Neuronal stem cell (in vitro differentiated cells): Measurements from ENCODE around the gene PPP4R3A.

Experiments
- DNase-seq: peaks from one replicate; pipeline ENCODE4 v3.0.0-alpha.2; 2013; ENCODE audit warnings: low spot score
- H2AFZ ChIP-seq: one replicate; pipeline ENCODE4 v1.6.1; 2013; ENCODE audit warnings: mild to moderate bottlenecking, low read length, inconsistent platforms
- H2AK5ac ChIP-seq: 2 replicates; pipeline ENCODE4 v1.6.1; 2013; ENCODE audit warnings: low read depth, mild to moderate bottlenecking, inconsistent platforms, low read length, moderate library complexity, mixed read lengths
- H2BK120ac ChIP-seq: 2 replicates; pipeline ENCODE4 v1.6.1; 2013; ENCODE audit warnings: low read depth, mild to moderate bottlenecking, inconsistent platforms, low read length, moderate library complexity, mixed read lengths
- H2BK12ac ChIP-seq: one replicate; pipeline ENCODE4 v1.6.1; 2013; ENCODE audit warnings: low read length, inconsistent platforms
- H2BK15ac ChIP-seq: 2 replicates; pipeline ENCODE4 v1.6.1; 2013; ENCODE audit warnings: mild to moderate bottlenecking, low read length, inconsistent platforms, mixed read lengths
- H2BK5ac ChIP-seq: one replicate; pipeline ENCODE4 v1.6.1; 2013; ENCODE audit warnings: inconsistent platforms, mild to moderate bottlenecking, low read length, moderate library complexity
- H3K14ac ChIP-seq: one replicate; pipeline ENCODE4 v1.6.1; 2013; ENCODE audit warnings: low read length, inconsistent platforms
- H3K18ac ChIP-seq: 2 replicates; pipeline ENCODE4 v1.6.1; 2013; ENCODE audit warnings: low read length, inconsistent platforms
- H3K23ac ChIP-seq: 2 replicates; pipeline ENCODE4 v1.6.1; 2013; ENCODE audit warnings: low read depth, mild to moderate bottlenecking, mixed read lengths, low read length, inconsistent platforms; ENCODE audit not compliant: poor library complexity
- H3K27ac ChIP-seq: replicated peaks from 3 replicates; pipeline ENCODE4 v1.5.1; 2013; ENCODE audit warnings: low read length, inconsistent platforms
- H3K27me3 ChIP-seq, 3 experiments: 2 replicates each; pipeline ENCODE4 v1.6.1; 2013; ENCODE audit warnings: low read length in 3 of 3, mild to moderate bottlenecking in 2 of 3, inconsistent platforms in 1 of 3, low read depth in 1 of 3, mixed read lengths in 1 of 3, moderate library complexity in 1 of 3; ENCODE audit not compliant: control insufficient read depth in 3 of 3, insufficient read depth in 3 of 3
- H3K36me3 ChIP-seq, 2 donors: replicated peaks in 1 of 2; 2 replicates each; pipeline ENCODE4 v1.6.1; 2013; ENCODE audit warnings: low read length in 2 of 2; ENCODE audit not compliant: control insufficient read depth in 2 of 2, insufficient read depth in 2 of 2
- H3K4ac ChIP-seq: 2 replicates; pipeline ENCODE4 v1.6.1; 2013; ENCODE audit warnings: inconsistent platforms, mild to moderate bottlenecking, low read length, moderate library complexity
- H3K4me1 ChIP-seq, 2 donors: 1 replicate in 1 of 2; 2 replicates in 1 of 2; pipeline ENCODE4 v1.6.1; 2013; ENCODE audit warnings: low read length in 2 of 2, low read depth in 1 of 2; ENCODE audit not compliant: control insufficient read depth in 2 of 2, insufficient read depth in 1 of 2
- H3K4me2 ChIP-seq: one replicate; pipeline ENCODE4 v1.6.1; 2013; ENCODE audit warnings: mild to moderate bottlenecking, low read length, inconsistent platforms; ENCODE audit not compliant: insufficient read depth, poor library complexity, severe bottlenecking
- H3K4me3 ChIP-seq, 2 donors: 2 replicates each; pipeline ENCODE4 v1.5.1; 2013; ENCODE audit warnings: low read length in 2 of 2, mild to moderate bottlenecking in 2 of 2, inconsistent platforms in 1 of 2, moderate library complexity in 1 of 2
- H3K79me1 ChIP-seq: one replicate; pipeline ENCODE4 v1.6.1; 2013; ENCODE audit warnings: low read depth, mild to moderate bottlenecking, inconsistent platforms, low read length, moderate library complexity
- H3K9ac ChIP-seq: one replicate; pipeline ENCODE4 v1.6.1; 2013; ENCODE audit warnings: mild to moderate bottlenecking, low read depth, low read length, inconsistent platforms; ENCODE audit not compliant: poor library complexity
- H3K9me3 ChIP-seq, 2 donors: replicated peaks in 1 of 2; 2 replicates each; pipeline versions ENCODE3 to v1.6.1; 2013; ENCODE audit warnings: low read length in 2 of 2, mild to moderate bottlenecking in 2 of 2, inconsistent platforms in 1 of 2, low read depth in 1 of 2, mixed read lengths in 1 of 2, moderate library complexity in 1 of 2; ENCODE audit not compliant: control insufficient read depth in 2 of 2, insufficient read depth in 1 of 2
- H4K8ac ChIP-seq: one replicate; pipeline ENCODE4 v1.6.1; 2013; ENCODE audit warnings: low read depth, mild to moderate bottlenecking, inconsistent platforms, low read length, moderate library complexity
- H4K91ac ChIP-seq: one replicate; pipeline ENCODE4 v1.6.1; 2013; ENCODE audit warnings: low read length, low read depth, mild to moderate bottlenecking, inconsistent platforms; ENCODE audit not compliant: poor library complexity
- WGBS, 2 donors: extraction: QIAGEN DNeasy Blood & Tissue Kit; methylation state at CpG; one replicate each; pipeline ENCODE4 v1.1.7; 2013; ENCODE audit warnings: missing lambda C conversion rate in 2 of 2, mixed read lengths in 1 of 2; ENCODE audit not compliant: insufficient read length in 2 of 2, insufficient replicate concordance in 1 of 2; ENCODE audit errors: extremely low coverage in 2 of 2; 5-methylcytosine and 5-hydroxymethylcytosine counted together

Gene PPP4R3A

DNA sequence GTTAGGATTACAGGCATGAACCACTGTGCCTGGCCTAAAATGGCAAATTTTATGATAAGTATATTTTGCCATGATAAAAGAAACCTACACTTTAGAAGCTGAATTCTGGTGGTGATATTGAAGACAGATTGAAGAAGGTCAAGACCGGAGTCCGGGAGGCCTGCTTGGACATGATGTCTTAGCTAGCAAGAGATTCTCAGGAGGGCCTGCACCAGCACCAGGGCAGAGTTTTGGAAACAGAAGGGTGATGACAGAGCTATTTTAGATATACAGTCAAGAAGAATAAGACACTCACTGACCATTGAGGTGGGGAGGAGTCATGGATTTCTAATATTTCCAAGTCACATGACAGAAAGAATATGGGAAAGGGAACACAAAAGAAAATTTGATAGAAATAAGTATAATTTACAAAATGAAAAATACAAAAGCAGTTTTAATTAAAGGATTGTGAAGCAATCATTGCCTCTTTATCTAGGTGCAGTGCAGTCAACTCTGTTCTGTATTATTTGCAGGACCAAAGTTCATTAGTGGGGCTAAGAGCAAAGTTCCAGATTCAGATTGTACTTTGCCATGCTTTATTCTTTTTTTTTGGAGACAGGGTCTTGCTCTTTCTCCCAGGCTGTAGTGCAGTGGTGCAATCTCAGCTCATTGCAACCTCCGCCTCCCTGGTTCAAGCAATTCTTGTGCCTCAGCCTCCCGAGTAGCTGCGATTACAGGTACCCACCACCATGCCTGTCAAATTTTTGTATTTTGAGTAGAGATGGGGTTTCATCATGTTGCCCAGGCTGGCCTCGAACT, 9.3 kb upstream of the PPP4R3A start:
- no peak overlapping the region for H4K91ac ChIP-seq
- no peaks in the 10 kb centered on the region for H3K79me1 ChIP-seq
- no peaks in the 10 kb centered on the region for H3K4me1 ChIP-seq
- no peak overlapping the region for H2BK12ac ChIP-seq
- no peak overlapping the region for H3K23ac ChIP-seq
- H3K9ac ChIP-seq = no peak overlapping the region
- no peak overlapping the region for H3K27ac ChIP-seq
- H3K27me3 ChIP-seq = no peaks in the 10 kb centered on the region
- no peak overlapping the region for H3K4me2 ChIP-seq
- no peak overlapping the region for H3K4ac ChIP-seq
- no peak overlapping the region for H2AK5ac ChIP-seq
- H2BK5ac ChIP-seq = no peak overlapping the region
- H2BK15ac ChIP-seq = no peak overlapping the region
- no peak overlapping the region for H3K18ac ChIP-seq
- DNase-seq = no peak
- H3K36me3 ChIP-seq = no peaks in the 10 kb centered on the region
- H2AFZ ChIP-seq = no peak overlapping the region
- no peak overlapping the region for H4K8ac ChIP-seq
- no peak overlapping the region for H3K14ac ChIP-seq
- no CpG with 5 or more reads among the region's 6 CpGs for WGBS, 2 donors
- H3K4me3 ChIP-seq = no peak overlapping the region
- peaks cover 0 to 2% of the 10 kb centered on the region in 2 donors for H3K9me3 ChIP-seq
- no peak overlapping the region for H2BK120ac ChIP-seq

DNA sequence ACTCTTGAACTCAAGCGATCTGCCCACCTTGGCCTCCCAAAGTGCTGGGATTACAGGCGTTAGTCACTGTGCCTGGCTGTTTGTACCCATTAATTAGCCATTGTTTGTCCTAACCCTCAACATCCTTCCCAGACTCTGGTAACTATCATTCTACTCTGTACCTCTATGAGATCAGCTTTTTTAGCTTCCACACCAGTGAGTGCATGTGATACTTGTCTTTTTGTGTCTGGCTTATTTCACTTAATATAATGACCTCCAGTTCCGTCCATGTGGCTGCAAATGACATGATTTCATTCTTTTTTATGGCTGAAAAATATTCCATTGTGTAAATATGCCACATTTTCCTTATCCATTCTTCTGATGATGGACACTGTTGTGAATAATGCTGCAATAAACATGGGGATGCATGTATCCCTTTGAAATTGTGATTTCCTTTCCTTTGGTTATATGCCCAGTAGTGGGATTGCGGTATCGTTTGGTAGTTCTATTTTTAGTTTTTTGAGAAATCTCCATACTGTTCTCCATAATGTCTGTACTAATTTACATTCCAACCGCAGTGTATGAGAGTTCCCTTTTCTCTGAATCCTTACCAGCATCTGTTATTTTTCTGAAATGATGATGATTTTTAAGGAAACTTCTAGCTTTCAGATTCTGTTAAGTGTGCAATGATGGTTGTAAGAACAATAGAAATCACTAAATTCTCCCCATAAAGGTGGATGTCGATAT, 6.7 kb upstream of the PPP4R3A start:
- Histone ChIP-seq H3K9ac (no peak overlapping the region), H3K4me1 (no peaks in the 10 kb centered on the region), H3K9me3 (peaks cover 0 to 2% of the 10 kb centered on the region in 2 donors), H3K36me3 (no peaks in the 10 kb centered on the region), H3K18ac (no peak overlapping the region), H2BK120ac (no peak overlapping the region), H3K4me2 (no peak overlapping the region), H2AFZ (no peak overlapping the region), H3K79me1 (no peaks in the 10 kb centered on the region), H3K14ac (no peak overlapping the region), H2AK5ac (no peak overlapping the region), H3K27me3 (no peaks in the 10 kb centered on the region), H2BK12ac (no peak overlapping the region), H2BK15ac (no peak overlapping the region), H4K8ac (no peak overlapping the region), H3K4ac (no peak overlapping the region), H3K23ac (no peak overlapping the region), H4K91ac (no peak overlapping the region), H3K4me3 (no peak overlapping the region), H3K27ac (no peak overlapping the region), H2BK5ac (no peak overlapping the region)
- WGBS, 2 donors = no CpG with 5 or more reads among the region's 7 CpGs
- no peak for DNase-seq

DNA sequence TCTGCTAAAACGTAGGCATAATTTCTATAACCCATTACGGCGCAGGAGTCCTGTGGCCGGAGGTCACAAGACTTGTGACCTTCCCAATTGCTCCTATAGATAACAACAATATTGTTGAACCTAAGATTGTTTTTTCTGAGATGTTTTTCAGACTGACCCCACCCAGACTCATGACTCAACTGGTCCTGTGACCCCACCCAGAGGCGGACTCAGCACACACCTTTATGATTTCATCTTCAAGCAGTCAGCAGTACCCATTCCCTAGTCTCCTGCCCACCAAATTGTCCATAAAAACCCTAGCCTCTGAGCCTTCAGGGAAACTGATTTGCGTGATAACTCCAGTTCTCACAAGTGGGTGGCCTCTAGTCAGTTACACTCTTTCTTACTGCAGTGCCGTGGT, 5.9 kb upstream of the PPP4R3A start:
- Histone ChIP-seq H3K14ac (no peak overlapping the region), H3K4ac (no peak overlapping the region), H2AFZ (no peak overlapping the region), H3K18ac (no peak overlapping the region), H2BK120ac (no peak overlapping the region), H3K79me1 (no peaks in the 10 kb centered on the region), H3K4me3 (no peak overlapping the region), H3K9ac (no peak overlapping the region), H2BK5ac (no peak overlapping the region), H3K23ac (no peak overlapping the region), H4K91ac (no peak overlapping the region), H2AK5ac (no peak overlapping the region), H3K4me1 (peaks cover 0 to 1% of the 10 kb centered on the region in 2 donors), H2BK12ac (no peak overlapping the region), H3K9me3 (no peaks in the 10 kb centered on the region), H3K4me2 (no peak overlapping the region), H3K36me3 (no peaks in the 10 kb centered on the region), H4K8ac (no peak overlapping the region), H3K27me3 (no peaks in the 10 kb centered on the region), H2BK15ac (no peak overlapping the region), H3K27ac (no peak overlapping the region)
- DNase-seq = no peak
- WGBS, 2 donors = no CpG with 5 or more reads among the region's 7 CpGs

DNA sequence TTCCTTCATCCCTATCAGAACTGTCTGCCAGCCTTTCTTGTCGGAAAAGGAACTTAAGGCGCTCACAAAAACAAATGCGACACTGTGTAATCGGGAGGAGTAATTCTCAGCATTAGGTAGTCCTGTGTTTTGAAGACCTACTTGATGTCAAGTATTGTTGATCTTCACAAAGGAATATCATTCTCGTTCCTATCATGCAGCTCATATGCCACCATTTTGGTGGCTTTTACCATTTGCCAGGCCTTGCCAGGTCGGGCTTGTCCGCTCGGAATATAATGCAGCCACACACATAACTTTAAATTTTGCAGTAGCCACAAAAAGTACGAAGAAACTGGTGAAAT, 903 bp upstream of the PPP4R3A start:
- Histone ChIP-seq H2BK120ac (no peak overlapping the region), H2AFZ (peak overlapping the region; percentile 96), H3K79me1 (no peaks in the 10 kb centered on the region), H4K91ac (no peak overlapping the region), H3K27ac (peak overlapping the region; percentile 98), H2BK15ac (no peak overlapping the region), H2BK12ac (no peak overlapping the region), H3K14ac (no peak overlapping the region), H3K9ac (peak overlapping the region; percentile 85), H3K4ac (no peak overlapping the region), H2AK5ac (no peak overlapping the region), H3K36me3 (peaks cover 2 to 31% of the 10 kb centered on the region in 2 donors), H2BK5ac (no peak overlapping the region), H3K9me3 (peaks cover 0 to 4% of the 10 kb centered on the region in 2 donors), H3K23ac (no peak overlapping the region), H3K4me2 (peak overlapping the region; percentile 78), H3K4me3 (peak overlapping the region; percentile 91 to 99), H3K18ac (no peak overlapping the region), H3K4me1 (peaks cover 0 to 1% of the 10 kb centered on the region in 2 donors), H4K8ac (no peak overlapping the region), H3K27me3 (no peaks in the 10 kb centered on the region)
- WGBS, 2 donors = no CpG with 5 or more reads among the region's 9 CpGs
- peak; percentile 18 for DNase-seq
